Suprapubic skin (tissue), 4 donors: Measurements from ENCODE around the gene LRRC3C. TPM values are rescaled to one million over a fixed set of nuclear protein-coding genes. Genes with fewer than 3 reads are reported as not detected.

Experiments used
- DNase-seq, 2 donors: peaks; one replicate each; pipeline ENCODE4 v3.0.0-alpha.2; 2019; ENCODE audit warnings: low spot score in 2 of 2
- H3K27ac ChIP-seq: fragments of 200-600 bp; sonication (generic); one replicate; pipeline ENCODE4 v1.5.1; 2019
- H3K27me3 ChIP-seq: fragments of 200-600 bp; sonication (generic); one replicate; pipeline ENCODE4 v1.5.1; 2019
- H3K36me3 ChIP-seq: fragments of 200-600 bp; sonication (generic); one replicate; pipeline ENCODE4 v1.5.1; 2019
- H3K4me1 ChIP-seq: fragments of 200-600 bp; sonication (generic); one replicate; pipeline ENCODE4 v1.5.1; 2019
- H3K4me3 ChIP-seq: fragments of 200-600 bp; sonication (generic); one replicate; pipeline ENCODE4 v1.5.1; 2019; ENCODE audit warnings: mild to moderate bottlenecking
- H3K9me3 ChIP-seq: fragments of 200-600 bp; sonication (generic); one replicate; pipeline ENCODE4 v1.5.1; 2019
- CTCF ChIP-seq, 2 donors: fragments of 200-600 bp in 1 of 2; fragments of 450-650 bp in 1 of 2; sonication (generic) in 1 of 2; IDR thresholded peaks; one replicate each; pipeline ENCODE4 v1.5.1; 2016 to 2019; ENCODE audit warnings: antibody characterized with exemption in 2 of 2, mild to moderate bottlenecking in 1 of 2, moderate library complexity in 1 of 2
- EP300 ChIP-seq: sonication (generic); formaldehyde crosslinking; IDR thresholded peaks from one replicate; pipeline ENCODE4 v1.6.1; 2017; ENCODE audit warnings: antibody characterized with exemption
- POLR2A ChIP-seq, 2 donors: fragments of 450-650 bp; IDR thresholded peaks; one replicate each; pipeline ENCODE4 v1.6.1; 2017; ENCODE audit warnings: antibody characterized with exemption in 2 of 2, mild to moderate bottlenecking in 2 of 2, moderate library complexity in 2 of 2
- POLR2AphosphoS5 ChIP-seq, 3 donors: sonication (generic); formaldehyde crosslinking; IDR thresholded peaks; one replicate each; pipeline ENCODE4 v1.6.1; 2017; ENCODE audit warnings: antibody characterized with exemption in 3 of 3
- WGBS: methylation state at CpG from one replicate; pipeline ENCODE4 v1.1.5; 2018; 5-methylcytosine and 5-hydroxymethylcytosine counted together
- total RNA-seq, 4 donors: library from RNA; depleted of rRNA; stranded (reverse); fragments of >200 nt; gene quantifications; one replicate each; pipeline ENCODE4 v1.1.0, GENCODE V29; 2016

LRRC3C gene
- total RNA-seq, 4 donors from 2014 or later, result 1.1 to 2.3 TPM; not detected in 2

GRCh38 chr17:39962642-39963220, 35.2 kb downstream of the LRRC3C start, which contains the start of gene GSDMA:
Gene GSDMA (plus strand): TSS chr17:39963004. CDS start chr17:39965688, 2,684 bp downstream.
- WGBS, result 66% methylated on average over 6 of the region's 6 CpGs
- H3K27me3 ChIP-seq, result peaks cover 3% of the 10 kb centered on the region
- no peak for DNase-seq
- peaks cover 4% of the 10 kb centered on the region for H3K4me1 ChIP-seq
- H3K4me3 ChIP-seq, result no peak within 1 kb of the TSS
- H3K9me3 ChIP-seq, result no peaks in the 10 kb centered on the region
- TF ChIP-seq POLR2AphosphoS5 (IDR thresholded peaks at IDR 0.05), result no peak
- H3K36me3 ChIP-seq, result no peaks in the 10 kb centered on the region
- no peak within 1 kb of the TSS for H3K27ac ChIP-seq

GRCh38 chr17:39963829-39964228, 36.3 kb downstream of the LRRC3C start:
- H3K27me3 ChIP-seq, result peaks cover 3% of the 10 kb centered on the region
- 66% methylated on average over 6 of the region's 6 CpGs for WGBS
- peaks cover 4% of the 10 kb centered on the region for H3K4me1 ChIP-seq
- TF ChIP-seq EP300, result no peak
- TF ChIP-seq POLR2A (IDR thresholded peaks at IDR 0.05), result no peak
- no peak for TF ChIP-seq POLR2AphosphoS5 (IDR thresholded peaks at IDR 0.05)
- no peak for TF ChIP-seq CTCF (IDR thresholded peaks at IDR 0.05)
- no peak overlapping the region for H3K4me3 ChIP-seq
- DNase-seq, result no peak
- H3K9me3 ChIP-seq, result no peaks in the 10 kb centered on the region
- no peak overlapping the region for H3K27ac ChIP-seq
- no peaks in the 10 kb centered on the region for H3K36me3 ChIP-seq

GRCh38 chr17:39965017-39965699, 37.6 kb downstream of the LRRC3C start:
- TF ChIP-seq POLR2A (IDR thresholded peaks at IDR 0.05), result no peak
- TF ChIP-seq CTCF (IDR thresholded peaks at IDR 0.05), result no peak
- TF ChIP-seq EP300, result no peak
- no peak for TF ChIP-seq POLR2AphosphoS5 (IDR thresholded peaks at IDR 0.05)

GRCh38 chr17:39966771-39967170, 39.2 kb downstream of the LRRC3C start:
- Histone ChIP-seq H3K27me3 (peaks cover 3% of the 10 kb centered on the region), H3K9me3 (no peaks in the 10 kb centered on the region), H3K27ac (no peak overlapping the region), H3K4me1 (no peaks in the 10 kb centered on the region), H3K4me3 (no peak overlapping the region), H3K36me3 (no peaks in the 10 kb centered on the region)
- TF ChIP-seq EP300 (no peak), CTCF (IDR thresholded peaks at IDR 0.05) (no peak), POLR2A (IDR thresholded peaks at IDR 0.05) (no peak), POLR2AphosphoS5 (IDR thresholded peaks at IDR 0.05) (no peak)
- 74% methylated on average over 6 of the region's 6 CpGs for WGBS
- no peak for DNase-seq

More at GRCh38 chr17:39965017-39965699, 37.6 kb downstream of the LRRC3C start:
- Histone ChIP-seq H3K4me1 (no peaks in the 10 kb centered on the region), H3K27me3 (peaks cover 3% of the 10 kb centered on the region), H3K27ac (no peak overlapping the region), H3K4me3 (no peak overlapping the region), H3K9me3 (no peaks in the 10 kb centered on the region), H3K36me3 (no peaks in the 10 kb centered on the region)
- DNase-seq, result no peak
- 61% methylated on average over 8 of the region's 8 CpGs for WGBS

- no peak overlapping the region for H3K4me3 ChIP-seq
- no peaks in the 10 kb centered on the region for H3K4me1 ChIP-seq
- DNase-seq, result no peak
- 80% methylated on average over 2 of the region's 2 CpGs for WGBS
- H3K27me3 ChIP-seq, result peaks cover 3% of the 10 kb centered on the region
- no peaks in the 10 kb centered on the region for H3K9me3 ChIP-seq
- TF ChIP-seq POLR2A (IDR thresholded peaks at IDR 0.05) (no peak), CTCF (IDR thresholded peaks at IDR 0.05) (no peak), POLR2AphosphoS5 (IDR thresholded peaks at IDR 0.05) (no peak)
- H3K27ac ChIP-seq, result no peak overlapping the region
- H3K36me3 ChIP-seq, result no peaks in the 10 kb centered on the region
Observed at GRCh38 chr17:39968761-39969160, 41.2 kb downstream of the LRRC3C start.
